ENCODE results near the gene PLXNA4.

Gene PLXNA4

DNA sequence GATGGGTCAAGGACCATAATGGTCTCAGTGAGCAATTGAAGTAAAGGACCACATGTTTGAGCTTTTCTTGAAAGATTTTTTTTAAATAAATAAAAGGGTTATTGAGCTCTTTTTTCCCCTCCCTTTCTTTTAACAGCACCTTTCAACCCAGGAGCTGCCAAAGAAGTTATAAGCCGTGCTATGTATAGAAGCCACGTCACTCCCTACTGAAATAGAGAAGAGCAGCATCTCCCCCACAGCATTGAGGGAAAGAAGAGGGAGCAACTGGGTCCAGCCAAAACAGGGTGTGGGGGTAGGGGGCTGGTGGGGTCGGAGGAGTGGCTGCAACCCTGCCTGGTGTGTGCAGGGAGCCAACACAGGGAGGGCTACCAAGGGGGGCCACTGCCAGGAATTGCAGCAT lies 227.2 kb downstream of the PLXNA4 start:
- Histone ChIP-seq H3K4me2 (ENCODE audit: low read length) (no peak overlapping the region), H3K4me1 (ENCODE audit: insufficient read depth, low read length, severe bottlenecking) (no peaks in the 10 kb centered on the region), H3K27me3 (ENCODE audit: insufficient read depth, low read length) (no peaks in the 10 kb centered on the region), H3K79me2 (ENCODE audit: insufficient read depth, low read length) (no peaks in the 10 kb centered on the region), H2AFZ (ENCODE audit: low read length) (no peak overlapping the region), H3K4me3 (ENCODE audit: low read depth, low read length, poor library complexity, severe bottlenecking) (no peak overlapping the region), H3K27ac (ENCODE audit: low read depth, low read length, poor library complexity, severe bottlenecking) (no peak overlapping the region), H3K9ac (ENCODE audit: low read length) (no peak overlapping the region), H3F3A (ENCODE audit: insufficient read depth, low read length) (no peaks in the 10 kb centered on the region), H3K9me3 (ENCODE audit: low read length) (no peaks in the 10 kb centered on the region), H3K36me3 (ENCODE audit: insufficient read depth, low read length) (no peaks in the 10 kb centered on the region), H3K9me2 (ENCODE audit: low read depth, low read length) (no peaks in the 10 kb centered on the region), H4K20me1 (ENCODE audit: insufficient read depth, low read length) (no peaks in the 10 kb centered on the region)
- TF ChIP-seq EZH2 (IDR thresholded peaks at IDR 0.05; ENCODE audit: borderline replicate concordance, low read length): no peak
- TF ChIP-seq, protein P1, sequence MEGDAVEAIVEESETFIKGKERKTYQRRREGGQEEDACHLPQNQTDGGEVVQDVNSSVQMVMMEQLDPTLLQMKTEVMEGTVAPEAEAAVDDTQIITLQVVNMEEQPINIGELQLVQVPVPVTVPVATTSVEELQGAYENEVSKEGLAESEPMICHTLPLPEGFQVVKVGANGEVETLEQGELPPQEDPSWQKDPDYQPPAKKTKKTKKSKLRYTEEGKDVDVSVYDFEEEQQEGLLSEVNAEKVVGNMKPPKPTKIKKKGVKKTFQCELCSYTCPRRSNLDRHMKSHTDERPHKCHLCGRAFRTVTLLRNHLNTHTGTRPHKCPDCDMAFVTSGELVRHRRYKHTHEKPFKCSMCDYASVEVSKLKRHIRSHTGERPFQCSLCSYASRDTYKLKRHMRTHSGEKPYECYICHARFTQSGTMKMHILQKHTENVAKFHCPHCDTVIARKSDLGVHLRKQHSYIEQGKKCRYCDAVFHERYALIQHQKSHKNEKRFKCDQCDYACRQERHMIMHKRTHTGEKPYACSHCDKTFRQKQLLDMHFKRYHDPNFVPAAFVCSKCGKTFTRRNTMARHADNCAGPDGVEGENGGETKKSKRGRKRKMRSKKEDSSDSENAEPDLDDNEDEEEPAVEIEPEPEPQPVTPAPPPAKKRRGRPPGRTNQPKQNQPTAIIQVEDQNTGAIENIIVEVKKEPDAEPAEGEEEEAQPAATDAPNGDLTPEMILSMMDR (IDR thresholded peaks at IDR 0.05; ENCODE audit: low read length): no peak

DNA sequence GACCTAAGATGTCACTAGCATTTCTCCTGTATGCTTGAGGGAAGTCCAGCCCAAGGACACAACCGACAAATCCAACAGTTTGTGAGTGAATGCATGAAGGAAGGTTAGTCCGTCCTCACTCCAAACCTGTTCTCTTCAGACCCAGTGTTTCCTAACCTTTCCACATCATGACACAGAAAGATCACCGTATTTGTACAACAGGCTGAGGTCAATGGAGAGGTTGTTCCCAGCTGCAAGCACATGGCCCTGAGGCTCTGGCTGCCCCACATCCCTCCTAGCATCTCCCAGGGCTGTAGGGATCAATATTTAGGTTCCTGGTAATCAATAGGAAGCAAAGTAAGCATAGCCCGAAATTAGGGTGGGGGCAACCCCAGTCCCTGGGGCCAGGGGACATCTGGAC lies 227.9 kb downstream of the PLXNA4 start:
- no peaks in the 10 kb centered on the region for H3F3A ChIP-seq (ENCODE audit: insufficient read depth, low read length)
- no peak overlapping the region for H2AFZ ChIP-seq (ENCODE audit: low read length)
- no peaks in the 10 kb centered on the region for H3K4me1 ChIP-seq (ENCODE audit: insufficient read depth, low read length, severe bottlenecking)

DNA sequence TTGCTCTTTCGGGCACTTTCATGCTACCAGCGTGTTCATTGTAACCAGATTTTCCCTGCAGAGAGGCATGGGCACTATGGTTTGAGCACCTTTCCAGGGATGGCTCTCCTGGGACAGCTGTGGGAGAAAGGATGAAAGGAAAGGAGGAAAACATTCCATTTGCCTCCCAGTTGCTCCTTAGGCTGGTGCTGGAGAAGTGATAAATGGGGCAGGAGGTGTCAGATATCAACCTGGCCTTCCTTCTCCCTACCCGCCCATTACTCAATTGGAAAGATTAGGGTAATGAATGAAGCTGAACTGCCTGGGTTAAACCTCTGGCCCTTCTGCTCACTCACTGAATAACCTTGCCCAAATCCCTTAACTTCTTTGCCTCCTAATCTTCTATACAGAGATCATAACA lies 228.4 kb downstream of the PLXNA4 start:
- Histone ChIP-seq H3K9me3 (ENCODE audit: low read length) (no peaks in the 10 kb centered on the region), H3K27me3 (ENCODE audit: insufficient read depth, low read length) (no peaks in the 10 kb centered on the region), H3K4me2 (ENCODE audit: low read length) (no peak overlapping the region), H3K4me1 (ENCODE audit: insufficient read depth, low read length, severe bottlenecking) (no peaks in the 10 kb centered on the region), H3K9me2 (ENCODE audit: low read depth, low read length) (no peaks in the 10 kb centered on the region), H3K36me3 (ENCODE audit: insufficient read depth, low read length) (no peaks in the 10 kb centered on the region), H3F3A (ENCODE audit: insufficient read depth, low read length) (no peaks in the 10 kb centered on the region), H3K4me3 (ENCODE audit: low read depth, low read length, poor library complexity, severe bottlenecking) (no peak overlapping the region), H2AFZ (ENCODE audit: low read length) (no peak overlapping the region), H4K20me1 (ENCODE audit: insufficient read depth, low read length) (no peaks in the 10 kb centered on the region), H3K27ac (ENCODE audit: low read depth, low read length, poor library complexity, severe bottlenecking) (no peak overlapping the region), H3K9ac (ENCODE audit: low read length) (no peak overlapping the region), H3K79me2 (ENCODE audit: insufficient read depth, low read length) (no peaks in the 10 kb centered on the region)
- no peak for TF ChIP-seq EZH2 (IDR thresholded peaks at IDR 0.05; ENCODE audit: borderline replicate concordance, low read length)
- TF ChIP-seq, protein P1 (IDR thresholded peaks at IDR 0.05; ENCODE audit: low read length): no peak

More for the DNA sequence above, 227.9 kb downstream of the PLXNA4 start:
- Histone ChIP-seq H3K27ac (ENCODE audit: low read depth, low read length, poor library complexity, severe bottlenecking) (no peak overlapping the region), H3K36me3 (ENCODE audit: insufficient read depth, low read length) (no peaks in the 10 kb centered on the region), H3K9me2 (ENCODE audit: low read depth, low read length) (no peaks in the 10 kb centered on the region), H3K79me2 (ENCODE audit: insufficient read depth, low read length) (no peaks in the 10 kb centered on the region), H3K4me3 (ENCODE audit: low read depth, low read length, poor library complexity, severe bottlenecking) (no peak overlapping the region), H3K27me3 (ENCODE audit: insufficient read depth, low read length) (no peaks in the 10 kb centered on the region), H3K4me2 (ENCODE audit: low read length) (no peak overlapping the region), H4K20me1 (ENCODE audit: insufficient read depth, low read length) (no peaks in the 10 kb centered on the region), H3K9ac (ENCODE audit: low read length) (no peak overlapping the region), H3K9me3 (ENCODE audit: low read length) (no peaks in the 10 kb centered on the region)
- no peak for TF ChIP-seq EZH2 (IDR thresholded peaks at IDR 0.05; ENCODE audit: borderline replicate concordance, low read length)
- TF ChIP-seq, protein P1 (IDR thresholded peaks at IDR 0.05; ENCODE audit: low read length): no peak
